ENCODE data around the gene RFX3.

The RFX3 gene

DNA sequence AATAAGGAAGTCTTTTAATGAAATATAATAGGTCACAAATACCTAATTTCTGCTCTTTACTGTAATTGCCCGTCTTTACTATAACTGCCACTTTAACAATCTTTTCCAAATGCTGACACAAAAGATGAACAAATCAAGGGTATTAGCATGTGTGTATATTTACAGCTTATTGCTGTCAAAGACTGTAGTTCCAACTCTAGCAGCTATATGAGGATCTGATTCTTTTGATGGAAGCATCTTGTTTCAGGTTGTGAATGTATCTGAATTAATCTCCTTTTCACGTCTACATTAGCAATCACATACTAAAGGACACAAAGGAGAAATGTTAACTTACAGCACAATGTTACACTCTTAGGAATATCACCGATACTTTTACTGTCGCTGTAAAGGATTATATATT lies 27.9 kb downstream of the RFX3 start:
- DNase-seq (ENCODE audit: extremely low read depth, low read depth), result no peak
- no peak overlapping the region for H3K4me3 ChIP-seq (replicated peaks; ENCODE audit: low read depth, low read length)
- TF ChIP-seq, protein P1, sequence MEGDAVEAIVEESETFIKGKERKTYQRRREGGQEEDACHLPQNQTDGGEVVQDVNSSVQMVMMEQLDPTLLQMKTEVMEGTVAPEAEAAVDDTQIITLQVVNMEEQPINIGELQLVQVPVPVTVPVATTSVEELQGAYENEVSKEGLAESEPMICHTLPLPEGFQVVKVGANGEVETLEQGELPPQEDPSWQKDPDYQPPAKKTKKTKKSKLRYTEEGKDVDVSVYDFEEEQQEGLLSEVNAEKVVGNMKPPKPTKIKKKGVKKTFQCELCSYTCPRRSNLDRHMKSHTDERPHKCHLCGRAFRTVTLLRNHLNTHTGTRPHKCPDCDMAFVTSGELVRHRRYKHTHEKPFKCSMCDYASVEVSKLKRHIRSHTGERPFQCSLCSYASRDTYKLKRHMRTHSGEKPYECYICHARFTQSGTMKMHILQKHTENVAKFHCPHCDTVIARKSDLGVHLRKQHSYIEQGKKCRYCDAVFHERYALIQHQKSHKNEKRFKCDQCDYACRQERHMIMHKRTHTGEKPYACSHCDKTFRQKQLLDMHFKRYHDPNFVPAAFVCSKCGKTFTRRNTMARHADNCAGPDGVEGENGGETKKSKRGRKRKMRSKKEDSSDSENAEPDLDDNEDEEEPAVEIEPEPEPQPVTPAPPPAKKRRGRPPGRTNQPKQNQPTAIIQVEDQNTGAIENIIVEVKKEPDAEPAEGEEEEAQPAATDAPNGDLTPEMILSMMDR (IDR thresholded peaks at IDR 0.05; ENCODE audit: low read depth, low read length, missing control alignments), result no peak

GRCh38 chr9:3497401-3497800 lies 28.4 kb downstream of the RFX3 start:
- no peak overlapping the region for H3K4me3 ChIP-seq (replicated peaks; ENCODE audit: low read depth, low read length)
- DNase-seq (ENCODE audit: extremely low read depth, low read depth), result no peak
- TF ChIP-seq, protein P1 (IDR thresholded peaks at IDR 0.05; ENCODE audit: low read depth, low read length, missing control alignments), result no peak

GRCh38 chr9:3495855-3496254 lies 29.9 kb downstream of the RFX3 start:
- TF ChIP-seq, protein P1 (IDR thresholded peaks at IDR 0.05; ENCODE audit: low read depth, low read length, missing control alignments), result no peak
- H3K4me3 ChIP-seq (replicated peaks; ENCODE audit: low read depth, low read length), result no peak overlapping the region
- no peak for DNase-seq (ENCODE audit: extremely low read depth, low read depth)

DNA sequence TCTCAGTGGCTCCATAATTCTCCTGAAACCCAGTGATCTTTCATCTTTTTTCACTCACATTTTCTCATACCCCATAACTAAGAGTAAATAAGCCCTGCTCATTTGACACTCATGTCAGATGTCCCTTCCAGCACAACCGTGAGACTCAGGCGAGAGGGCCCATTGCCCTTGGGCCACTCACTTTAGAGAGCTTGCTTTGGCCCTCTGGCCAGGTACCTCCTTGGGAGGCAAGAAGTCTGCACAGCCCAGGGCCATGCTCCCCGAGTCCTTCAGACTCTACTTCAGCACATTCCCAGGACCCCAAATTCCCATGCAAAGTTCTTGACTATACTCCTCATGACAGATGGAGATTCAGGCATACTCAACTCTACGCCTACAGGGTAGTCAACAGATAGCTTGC lies 33.6 kb downstream of the RFX3 start:
- TF ChIP-seq, protein P1 (IDR thresholded peaks at IDR 0.05; ENCODE audit: low read depth, low read length, missing control alignments), result no peak
- DNase-seq (ENCODE audit: extremely low read depth, low read depth), result no peak
- H3K4me3 ChIP-seq (replicated peaks; ENCODE audit: low read depth, low read length), result no peak overlapping the region

DNA sequence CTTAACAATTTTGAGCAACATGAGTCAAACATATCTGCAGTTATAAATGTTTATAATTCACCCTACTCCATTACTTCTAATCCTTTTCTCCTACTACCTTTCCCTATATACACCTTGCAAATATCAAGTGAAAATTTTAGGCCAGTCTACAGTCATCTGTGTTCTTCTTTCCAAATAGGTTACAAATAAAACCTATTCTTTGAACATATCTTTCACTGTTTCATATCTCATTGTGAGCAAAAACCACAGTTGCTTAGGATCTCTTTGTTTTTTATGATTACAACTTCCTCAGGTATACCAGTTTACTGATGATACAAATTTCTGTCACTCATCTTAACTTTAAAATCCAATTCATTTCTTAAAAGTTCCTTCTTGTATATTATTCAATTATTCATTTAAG lies 34.4 kb downstream of the RFX3 start:
- TF ChIP-seq, protein P1 (IDR thresholded peaks at IDR 0.05; ENCODE audit: low read depth, low read length, missing control alignments), result no peak
- H3K4me3 ChIP-seq (replicated peaks; ENCODE audit: low read depth, low read length), result no peak overlapping the region
- DNase-seq (ENCODE audit: extremely low read depth, low read depth), result no peak

DNA sequence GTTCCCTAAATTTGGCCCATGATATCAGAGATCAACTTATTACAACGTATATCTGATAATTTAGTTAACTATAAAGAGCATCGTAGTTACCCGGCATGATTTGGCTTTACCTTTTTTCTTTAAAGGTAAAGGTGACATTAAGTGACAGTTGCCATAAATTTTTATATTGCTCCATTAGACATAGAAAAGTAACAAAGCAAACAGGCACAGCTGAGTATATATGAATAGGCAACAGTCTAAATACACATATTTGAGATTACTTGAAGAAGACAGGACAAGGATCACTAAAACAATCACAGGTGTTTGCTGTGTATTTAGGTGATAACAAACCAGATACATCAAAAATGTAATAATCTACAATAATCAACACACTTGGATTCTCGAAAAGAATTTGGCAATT lies 34.8 kb downstream of the RFX3 start:
- TF ChIP-seq, protein P1 (IDR thresholded peaks at IDR 0.05; ENCODE audit: low read depth, low read length, missing control alignments), result no peak
- no peak for DNase-seq (ENCODE audit: extremely low read depth, low read depth)
- H3K4me3 ChIP-seq (replicated peaks; ENCODE audit: low read depth, low read length), result no peak overlapping the region

GRCh38 chr9:3482578-3482977 lies 43.2 kb downstream of the RFX3 start:
- TF ChIP-seq, protein P1 (IDR thresholded peaks at IDR 0.05; ENCODE audit: low read depth, low read length, missing control alignments), result no peak
- no peak for DNase-seq (ENCODE audit: extremely low read depth, low read depth)
- H3K4me3 ChIP-seq (replicated peaks; ENCODE audit: low read depth, low read length), result no peak overlapping the region
